Right atrium auricular region (tissue), 2 donors: ENCODE data around the gene XRCC6. TPM values are rescaled to one million over a fixed set of nuclear protein-coding genes. Genes with fewer than 3 reads are reported as not detected.
"Not testable (repeated sequence)": the region's sequence is repeated elsewhere in the genome, so short reads cannot be mapped to it uniquely, and the experiment has no call there.

Experiments
- DNase-seq: peaks from one replicate; pipeline ENCODE4 v3.0.0-alpha.2; 2019; ENCODE audit warnings: low spot score
- H3K27ac ChIP-seq, 2 donors: fragments of 200-600 bp; sonication (generic); 1 replicate in 1 of 2; 2 replicates in 1 of 2; pipeline ENCODE4 v1.5.1; 2016 to 2019
- H3K27me3 ChIP-seq, 2 donors: fragments of 200-600 bp; sonication (generic); one replicate each; pipeline versions ENCODE4 v1.5.1 to v1.6.0; 2017 to 2019
- H3K36me3 ChIP-seq: fragments of 200-600 bp; sonication (generic); one replicate; pipeline ENCODE4 v1.5.1; 2016
- H3K4me1 ChIP-seq, 2 donors: fragments of 200-600 bp; sonication (generic); one replicate each; pipeline versions ENCODE4 v1.5.1 to v1.6.0; 2017 to 2019
- H3K4me3 ChIP-seq, 2 donors: fragments of 200-600 bp; sonication (generic); 1 replicate in 1 of 2; 2 replicates in 1 of 2; pipeline ENCODE4 v1.5.1; 2017 to 2019; ENCODE audit warnings: mild to moderate bottlenecking in 1 of 2, moderate library complexity in 1 of 2
- H3K9me3 ChIP-seq, 2 donors: fragments of 200-600 bp; sonication (generic); one replicate each; pipeline ENCODE4 v1.5.1; 2019
- total RNA-seq, 2 donors: library from RNA; depleted of rRNA; stranded (reverse); fragments of >200 nt; gene quantifications; one replicate each; pipeline ENCODE4 v1.1.0, GENCODE V29; 2016
- TF ChIP-seq, protein P1 (sequence below), 2 donors: fragments of 200-600 bp; sonication (generic); IDR thresholded peaks; one replicate each; pipeline ENCODE4 v1.5.1; 2019; ENCODE audit warnings: antibody characterized with exemption in 2 of 2

XRCC6 gene
- total RNA-seq, result 100 to 1,000 TPM; 161 to 174 TPM

DNA sequence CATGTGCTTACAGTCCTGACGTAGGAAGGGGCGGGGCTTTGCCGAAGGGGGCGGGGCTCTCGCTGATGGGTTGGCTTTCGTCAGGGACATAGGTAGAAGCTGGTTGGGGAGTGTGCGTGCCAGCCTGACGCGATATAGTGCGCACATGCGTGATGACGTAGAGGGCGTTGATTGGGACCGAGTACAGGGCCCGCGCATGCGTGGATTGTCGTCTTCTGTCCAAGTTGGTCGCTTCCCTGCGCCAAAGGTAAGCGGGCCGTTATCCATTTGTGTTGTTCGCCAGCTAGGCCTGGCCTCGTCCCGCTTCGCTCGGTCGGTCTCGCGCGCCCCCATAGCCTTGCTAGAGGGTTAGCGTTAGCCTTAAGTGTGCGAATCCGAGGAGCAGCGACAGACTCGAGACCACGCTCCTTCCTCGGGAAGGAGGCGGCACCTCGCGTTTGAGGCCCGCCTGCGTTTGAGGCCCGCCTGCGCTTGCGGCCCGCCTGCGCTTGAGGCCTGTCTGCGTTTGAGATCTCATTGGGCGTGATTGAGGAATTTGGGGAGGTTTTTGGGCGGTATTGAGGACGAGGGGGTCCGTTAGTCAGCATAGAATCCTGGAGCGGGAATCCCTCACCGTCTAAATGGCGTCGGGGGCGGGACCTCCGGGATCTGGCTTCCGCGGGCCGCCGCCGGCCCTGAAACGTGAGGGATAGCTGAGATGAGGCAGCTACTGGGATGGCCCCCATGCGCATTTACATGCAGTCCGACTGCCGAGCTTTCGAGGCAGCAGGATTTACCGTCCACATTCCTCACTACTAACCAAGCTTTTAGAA lies at the start of gene XRCC6:
Gene XRCC6 (plus strand): TSS at position 197 of the 812 bp plus-strand sequence. CDS start 710 bp downstream, outside the sequence.
- Histone ChIP-seq H3K27me3 (no peaks in the 10 kb centered on the region), H3K4me3 (peak within 1 kb of the TSS; percentile 93 to 98), H3K9me3 (no peaks in the 10 kb centered on the region), H3K27ac (peak within 1 kb of the TSS; percentile 98 to 99), H3K4me1 (peaks cover 0 to 40% of the 10 kb centered on the region in 2 donors), H3K36me3 (peaks cover 40% of the 10 kb centered on the region)
- TF ChIP-seq, protein P1, sequence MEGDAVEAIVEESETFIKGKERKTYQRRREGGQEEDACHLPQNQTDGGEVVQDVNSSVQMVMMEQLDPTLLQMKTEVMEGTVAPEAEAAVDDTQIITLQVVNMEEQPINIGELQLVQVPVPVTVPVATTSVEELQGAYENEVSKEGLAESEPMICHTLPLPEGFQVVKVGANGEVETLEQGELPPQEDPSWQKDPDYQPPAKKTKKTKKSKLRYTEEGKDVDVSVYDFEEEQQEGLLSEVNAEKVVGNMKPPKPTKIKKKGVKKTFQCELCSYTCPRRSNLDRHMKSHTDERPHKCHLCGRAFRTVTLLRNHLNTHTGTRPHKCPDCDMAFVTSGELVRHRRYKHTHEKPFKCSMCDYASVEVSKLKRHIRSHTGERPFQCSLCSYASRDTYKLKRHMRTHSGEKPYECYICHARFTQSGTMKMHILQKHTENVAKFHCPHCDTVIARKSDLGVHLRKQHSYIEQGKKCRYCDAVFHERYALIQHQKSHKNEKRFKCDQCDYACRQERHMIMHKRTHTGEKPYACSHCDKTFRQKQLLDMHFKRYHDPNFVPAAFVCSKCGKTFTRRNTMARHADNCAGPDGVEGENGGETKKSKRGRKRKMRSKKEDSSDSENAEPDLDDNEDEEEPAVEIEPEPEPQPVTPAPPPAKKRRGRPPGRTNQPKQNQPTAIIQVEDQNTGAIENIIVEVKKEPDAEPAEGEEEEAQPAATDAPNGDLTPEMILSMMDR (IDR thresholded peaks at IDR 0.05), result no peak
- peak; percentile 100 for DNase-seq

DNA sequence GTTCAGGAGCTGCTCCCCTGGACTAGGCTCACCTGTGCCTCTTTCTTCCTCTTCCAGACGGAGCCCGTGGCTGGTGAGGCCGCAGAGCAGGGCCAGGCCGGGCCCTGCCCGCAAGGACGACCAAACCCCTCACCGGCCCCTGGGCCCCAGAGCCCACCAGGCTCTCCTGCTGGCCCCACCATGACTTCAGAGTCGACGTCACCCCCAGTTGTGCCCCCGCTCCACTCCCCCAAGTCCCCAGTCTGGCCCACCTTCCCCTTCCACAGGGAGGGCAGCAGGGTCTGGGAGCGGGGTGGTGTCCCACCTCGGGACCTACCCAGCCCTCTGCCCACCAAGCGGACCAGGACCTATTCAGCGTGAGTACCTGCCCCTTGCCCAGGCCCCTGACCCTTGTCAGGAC lies 49.3 kb upstream of the XRCC6 start:
- peaks cover 35% of the 10 kb centered on the region for H3K36me3 ChIP-seq
- H3K27ac ChIP-seq, result no peak overlapping the region
- H3K4me3 ChIP-seq, result no peak overlapping the region
- no peak for DNase-seq
- no peaks in the 10 kb centered on the region for H3K9me3 ChIP-seq
- H3K27me3 ChIP-seq, result no peaks in the 10 kb centered on the region
- peaks cover 0 to 38% of the 10 kb centered on the region in 2 donors for H3K4me1 ChIP-seq
- TF ChIP-seq, protein P1 (IDR thresholded peaks at IDR 0.05), result no peak

DNA sequence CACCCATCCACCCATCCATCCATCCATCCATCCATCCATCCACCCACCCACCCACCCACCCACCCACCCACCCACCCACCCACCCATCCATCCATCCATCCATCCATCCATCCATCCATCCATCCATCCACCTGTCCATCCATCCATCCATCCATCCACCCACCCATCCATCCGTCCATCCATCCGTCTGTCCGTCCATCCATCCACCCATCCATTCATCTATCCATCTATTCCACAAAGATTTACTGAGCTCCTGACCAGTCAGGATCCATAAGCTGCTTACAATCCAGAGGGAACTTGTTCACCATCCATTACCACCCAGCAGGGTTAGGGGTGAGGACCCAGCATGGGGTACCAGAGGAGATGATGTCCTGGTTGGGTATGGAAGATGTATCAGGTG lies 48.8 kb upstream of the XRCC6 start:
- H3K9me3 ChIP-seq, H3K27ac ChIP-seq, DNase-seq, H3K27me3 ChIP-seq, H3K4me3 ChIP-seq: not testable (repeated sequence)
- Histone ChIP-seq H3K36me3 (peaks cover 35% of the 10 kb centered on the region), H3K4me1 (peaks cover 0 to 33% of the 10 kb centered on the region in 2 donors)

DNA sequence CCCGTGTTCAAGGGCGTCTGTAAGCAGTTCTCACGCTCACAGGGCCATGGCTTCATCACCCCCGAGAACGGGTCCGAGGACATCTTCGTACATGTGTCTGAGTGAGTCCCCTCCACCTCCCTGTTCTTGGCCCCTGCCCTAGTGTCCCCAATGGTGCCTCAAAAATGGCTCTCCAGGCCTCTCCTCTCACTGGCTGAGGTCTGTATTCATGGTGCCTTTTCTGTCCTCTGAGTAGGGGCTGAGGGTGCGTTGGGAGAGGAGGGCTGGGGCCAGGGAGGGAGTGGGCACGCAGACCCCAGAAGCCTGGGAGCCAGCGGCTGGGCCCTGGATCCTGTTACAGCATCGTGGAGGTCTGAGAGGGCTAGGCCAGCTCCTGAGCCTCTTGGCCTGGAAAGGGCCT lies 47.4 kb upstream of the XRCC6 start:
- no peak for DNase-seq
- H3K36me3 ChIP-seq, result peaks cover 33% of the 10 kb centered on the region
- H3K9me3 ChIP-seq, result no peaks in the 10 kb centered on the region
- TF ChIP-seq, protein P1 (IDR thresholded peaks at IDR 0.05), result no peak
- peak overlapping the region in 1 of 2 donors; percentile 81 for H3K27ac ChIP-seq
- peaks cover 0 to 33% of the 10 kb centered on the region in 2 donors for H3K4me1 ChIP-seq
- H3K27me3 ChIP-seq, result no peaks in the 10 kb centered on the region
- no peak overlapping the region for H3K4me3 ChIP-seq

DNA sequence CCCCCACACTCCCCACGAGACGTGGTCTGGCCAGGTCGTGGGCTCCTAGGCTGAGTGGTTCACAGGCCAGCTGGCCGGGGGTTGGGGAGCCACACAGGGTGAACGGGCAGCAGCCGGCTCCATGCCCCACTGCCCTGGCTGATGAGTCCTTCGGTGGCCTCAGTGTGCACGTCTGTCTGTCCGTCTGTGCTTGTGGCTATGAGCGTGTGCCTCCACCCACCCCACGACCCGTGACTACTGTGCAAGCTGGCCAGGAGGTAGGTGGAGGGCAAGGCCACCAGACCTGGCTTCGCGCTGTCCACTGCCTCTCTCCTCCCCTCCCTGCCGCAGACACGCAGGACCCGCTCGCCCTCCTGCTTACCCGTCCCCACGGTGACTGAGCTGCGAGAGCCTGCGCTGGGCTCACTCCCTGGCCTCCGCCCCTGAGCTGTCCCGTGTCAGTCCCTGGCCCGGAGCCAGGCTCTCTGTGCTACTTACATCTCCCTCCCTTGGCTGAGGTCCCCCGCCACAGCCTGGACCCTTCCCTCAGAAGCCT lies 46.2 kb upstream of the XRCC6 start:
- TF ChIP-seq, protein P1 (IDR thresholded peaks at IDR 0.05), result no peak
- Histone ChIP-seq H3K36me3 (peaks cover 29% of the 10 kb centered on the region), H3K4me3 (no peak overlapping the region), H3K9me3 (no peaks in the 10 kb centered on the region), H3K27ac (peak overlapping the region; percentile 72 to 81), H3K4me1 (peaks cover 0 to 34% of the 10 kb centered on the region in 2 donors), H3K27me3 (no peaks in the 10 kb centered on the region)
- peak; percentile 88 for DNase-seq

DNA sequence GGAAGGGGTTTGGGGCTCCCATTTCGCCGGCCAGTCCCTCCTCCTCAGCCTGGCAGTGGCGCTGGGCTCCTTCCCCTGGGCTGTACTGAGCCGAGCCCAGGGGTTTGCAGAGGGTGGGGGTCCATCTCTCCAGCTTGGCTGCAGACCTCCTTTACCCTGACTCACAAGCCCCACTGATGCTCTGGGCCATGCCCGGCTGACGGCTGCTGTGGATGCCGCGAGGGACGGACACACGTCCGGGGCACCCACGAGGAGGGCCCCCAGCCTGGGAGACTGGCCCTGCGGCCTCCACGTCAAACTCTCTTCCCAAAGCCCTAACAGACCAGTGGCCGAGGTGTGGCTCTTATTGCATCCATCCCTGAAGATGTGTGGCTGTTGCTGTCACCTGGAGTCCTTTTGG lies 45.6 kb upstream of the XRCC6 start:
- TF ChIP-seq, protein P1 (IDR thresholded peaks at IDR 0.05), result no peak
- no peaks in the 10 kb centered on the region for H3K9me3 ChIP-seq
- H3K4me1 ChIP-seq, result peaks cover 0 to 34% of the 10 kb centered on the region in 2 donors
- H3K27ac ChIP-seq, result peak overlapping the region; percentile 72 to 81
- peaks cover 29% of the 10 kb centered on the region for H3K36me3 ChIP-seq
- no peak for DNase-seq
- H3K27me3 ChIP-seq, result no peaks in the 10 kb centered on the region
- H3K4me3 ChIP-seq, result no peak overlapping the region
